A549 (cell line): Measurements from ENCODE around the gene SLC38A3.

Experiments used
- BHLHE40 ChIP-seq: IDR thresholded peaks from 2 replicates; pipeline ENCODE4 v1.6.1; 2012; ENCODE audit warnings: low read depth, low read length, inconsistent platforms
- EP300 ChIP-seq, 2 experiments: fragments of >200 bp; sonication (Bioruptor Twin); formaldehyde crosslinking; IDR thresholded peaks; 2 replicates in 1 of 2; 3 replicates in 1 of 2; pipeline ENCODE4 v1.6.1; 2016 to 2017
- GATA3 ChIP-seq: IDR thresholded peaks from 2 replicates; pipeline ENCODE4 v1.6.1; 2012; ENCODE audit warnings: borderline replicate concordance
- SMC3 ChIP-seq: fragments of >200 bp; sonication (Bioruptor Twin); formaldehyde crosslinking; IDR thresholded peaks from 3 replicates; pipeline ENCODE4 v1.6.1; 2018; ENCODE audit warnings: inconsistent platforms
- ZSCAN20 ChIP-seq: fragments of 250-450 bp; sonication (Bioruptor Pico); IDR thresholded peaks from 2 replicates; pipeline ENCODE4 v1.8.0; 2022; ENCODE audit warnings: mild to moderate bottlenecking, moderate library complexity
- TF ChIP-seq, protein P1 (sequence below): fragments of >200 bp; sonication (Bioruptor Twin); formaldehyde crosslinking; IDR thresholded peaks from 3 replicates; pipeline ENCODE4 v1.5.1; 2016

DNA sequence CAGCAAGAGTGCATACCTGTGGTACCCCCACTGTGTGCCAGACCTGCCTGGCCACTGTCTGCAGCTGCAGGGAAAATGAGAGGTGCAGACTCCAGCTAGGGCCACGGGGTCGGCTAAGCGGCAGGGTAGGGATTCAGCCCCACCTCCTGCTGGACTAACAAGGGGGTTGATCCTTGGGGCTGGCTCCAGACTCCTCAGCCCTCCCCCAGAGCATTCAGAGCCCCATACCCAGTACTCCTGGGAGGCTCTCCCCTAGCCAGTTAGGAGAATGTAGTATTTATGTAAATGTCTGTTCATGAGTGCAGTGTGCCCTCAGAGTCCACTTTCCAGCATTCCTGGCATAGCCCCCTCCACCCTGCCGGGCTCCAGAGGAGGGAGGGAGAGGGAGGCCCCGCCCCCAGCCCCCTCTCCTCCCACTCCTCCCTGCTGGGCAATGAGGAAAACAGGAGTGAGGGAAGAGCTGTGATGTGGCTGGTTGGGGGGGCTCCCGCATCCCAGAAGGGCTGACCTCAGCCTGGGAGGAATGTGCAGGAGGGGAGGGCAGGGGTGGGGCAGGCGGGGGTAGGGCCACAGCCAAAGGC lies 59.4 kb downstream of the SLC38A3 start:
- TF ChIP-seq SMC3 (no peak), ZSCAN20 (no peak), GATA3 (no peak), EP300 (IDR thresholded peaks at IDR 0.05) (no peak), BHLHE40 (no peak)
- TF ChIP-seq, protein P1, sequence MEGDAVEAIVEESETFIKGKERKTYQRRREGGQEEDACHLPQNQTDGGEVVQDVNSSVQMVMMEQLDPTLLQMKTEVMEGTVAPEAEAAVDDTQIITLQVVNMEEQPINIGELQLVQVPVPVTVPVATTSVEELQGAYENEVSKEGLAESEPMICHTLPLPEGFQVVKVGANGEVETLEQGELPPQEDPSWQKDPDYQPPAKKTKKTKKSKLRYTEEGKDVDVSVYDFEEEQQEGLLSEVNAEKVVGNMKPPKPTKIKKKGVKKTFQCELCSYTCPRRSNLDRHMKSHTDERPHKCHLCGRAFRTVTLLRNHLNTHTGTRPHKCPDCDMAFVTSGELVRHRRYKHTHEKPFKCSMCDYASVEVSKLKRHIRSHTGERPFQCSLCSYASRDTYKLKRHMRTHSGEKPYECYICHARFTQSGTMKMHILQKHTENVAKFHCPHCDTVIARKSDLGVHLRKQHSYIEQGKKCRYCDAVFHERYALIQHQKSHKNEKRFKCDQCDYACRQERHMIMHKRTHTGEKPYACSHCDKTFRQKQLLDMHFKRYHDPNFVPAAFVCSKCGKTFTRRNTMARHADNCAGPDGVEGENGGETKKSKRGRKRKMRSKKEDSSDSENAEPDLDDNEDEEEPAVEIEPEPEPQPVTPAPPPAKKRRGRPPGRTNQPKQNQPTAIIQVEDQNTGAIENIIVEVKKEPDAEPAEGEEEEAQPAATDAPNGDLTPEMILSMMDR, result no peak
